Measurements from ENCODE around the gene TNRC6C. TPM values are rescaled to one million over a fixed set of nuclear protein-coding genes. Genes with fewer than 3 reads are reported as not detected.
A peak's percentile ranks its signal among the peaks of the same experiment; 100 is the strongest.
"Not testable (repeated sequence)": the region's sequence is repeated elsewhere in the genome, so short reads cannot be mapped to it uniquely, and the experiment has no call there.

TNRC6C gene
- total RNA-seq, 1 donor from 2014 or later: 16.0 TPM

DNA sequence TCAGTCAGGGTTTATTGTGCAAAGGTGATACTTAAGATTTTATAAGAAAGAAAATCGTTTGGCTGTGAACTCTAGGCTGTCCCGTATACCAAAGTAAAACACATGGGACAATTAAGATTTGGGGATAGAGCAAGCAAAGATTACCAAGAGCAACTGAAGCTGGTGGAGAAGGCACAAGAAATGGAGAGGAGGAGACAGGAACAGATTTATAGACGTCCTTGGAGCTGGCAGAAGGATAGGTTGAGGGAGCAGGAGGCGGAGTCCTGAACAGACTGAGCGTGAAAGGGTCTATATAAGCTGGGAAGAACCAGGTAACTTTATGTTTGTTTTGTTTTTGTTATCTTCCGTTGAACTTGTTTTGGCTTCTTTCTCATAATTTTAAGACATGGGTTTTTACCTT lies 3.8 kb downstream of the TNRC6C start:
- H3K4me3 Mint-ChIP-seq: no peak overlapping the region
- peaks cover 12% of the 10 kb centered on the region for H3K36me3 Mint-ChIP-seq (ENCODE audit: low read depth)
- intact Hi-C loops (cut with micrococcal nuclease): no loop called here
- no peaks in the 10 kb centered on the region for H3K9me3 Mint-ChIP-seq
- peaks cover 38% of the 10 kb centered on the region for H3K4me1 Mint-ChIP-seq
- DNase-seq: no peak
- H3K27ac Mint-ChIP-seq: no peak overlapping the region
- peaks cover 11% of the 10 kb centered on the region for H3K27me3 Mint-ChIP-seq

DNA sequence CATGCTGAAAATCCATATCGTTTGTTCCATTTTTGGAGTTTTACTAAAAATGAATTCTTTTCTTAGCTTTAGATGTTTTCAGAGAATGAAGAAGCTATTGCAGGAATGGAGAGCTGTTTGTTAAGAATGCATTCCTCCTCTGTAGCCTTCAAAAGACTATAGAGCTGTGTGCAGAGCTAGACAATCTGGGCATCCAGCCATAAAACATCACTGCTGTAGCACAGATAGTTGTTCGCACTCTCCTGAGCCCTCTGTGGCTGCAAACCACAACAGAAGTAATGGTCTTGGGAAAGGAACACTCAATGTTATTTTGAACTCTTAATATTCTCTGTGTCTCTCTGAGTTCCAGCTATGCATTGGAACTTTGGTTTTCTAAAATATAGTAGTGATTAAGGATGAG lies 4.9 kb downstream of the TNRC6C start:
- Mint-ChIP-seq H3K9me3 (no peaks in the 10 kb centered on the region), H3K4me3 (no peak overlapping the region)

DNA sequence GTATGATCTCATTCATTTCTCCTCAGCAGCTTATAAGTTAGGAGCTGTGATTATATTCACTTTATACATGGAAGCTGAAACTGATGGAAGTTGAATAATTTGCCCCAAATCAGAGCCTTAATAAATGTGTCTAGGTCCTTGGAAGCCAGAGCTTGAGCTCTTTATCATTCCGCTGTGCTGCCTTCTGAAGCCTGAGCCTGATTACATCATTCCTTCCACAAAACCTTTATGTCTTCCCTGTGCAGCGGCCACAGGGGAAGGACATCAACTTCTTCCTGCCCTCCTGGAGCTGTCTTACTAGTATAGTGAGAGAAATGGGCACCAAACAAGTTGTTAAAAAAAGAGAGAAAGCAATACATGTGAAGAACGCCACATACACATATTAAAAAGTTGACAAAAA lies 6.8 kb downstream of the TNRC6C start:
- H3K9me3 Mint-ChIP-seq: no peaks in the 10 kb centered on the region
- peaks cover 24% of the 10 kb centered on the region for H3K4me1 Mint-ChIP-seq
- no peak overlapping the region for H3K4me3 Mint-ChIP-seq
- H3K27ac Mint-ChIP-seq: no peak overlapping the region
- H3K27me3 Mint-ChIP-seq: peaks cover 4% of the 10 kb centered on the region
- no peak for DNase-seq
- peaks cover 6% of the 10 kb centered on the region for H3K36me3 Mint-ChIP-seq (ENCODE audit: low read depth)
- intact Hi-C loops (cut with micrococcal nuclease): no loop called here

More for the DNA sequence above, 4.9 kb downstream of the TNRC6C start:
- intact Hi-C loops (cut with micrococcal nuclease): no loop called here
- peak; percentile 67 for DNase-seq
- H3K36me3 Mint-ChIP-seq (ENCODE audit: low read depth): peaks cover 12% of the 10 kb centered on the region
- H3K4me1 Mint-ChIP-seq: peaks cover 34% of the 10 kb centered on the region
- peaks cover 8% of the 10 kb centered on the region for H3K27me3 Mint-ChIP-seq
- no peak overlapping the region for H3K27ac Mint-ChIP-seq

DNA sequence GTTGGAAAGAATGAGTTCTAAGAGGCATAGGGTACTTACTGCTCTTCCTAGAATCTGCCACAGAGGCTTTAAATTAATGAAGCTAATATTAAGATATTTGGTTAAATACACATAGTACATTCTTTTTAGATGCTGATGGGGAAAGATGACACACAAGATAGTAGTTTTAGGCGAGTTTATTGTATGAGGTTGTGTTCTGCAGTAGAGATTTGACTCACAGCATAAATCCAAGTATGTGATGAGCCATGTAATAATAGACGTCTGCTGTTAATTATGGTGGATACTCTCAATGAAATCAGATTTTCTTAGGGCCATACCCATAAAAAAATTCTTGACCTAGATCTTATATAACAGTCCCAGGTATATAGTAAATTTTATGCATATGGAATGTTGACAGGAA lies 8.0 kb downstream of the TNRC6C start:
- Mint-ChIP-seq H3K4me1 (peaks cover 21% of the 10 kb centered on the region), H3K27me3 (peaks cover 4% of the 10 kb centered on the region), H3K27ac (no peak overlapping the region), H3K4me3 (no peak overlapping the region), H3K36me3 (ENCODE audit: low read depth) (peaks cover 6% of the 10 kb centered on the region), H3K9me3 (no peaks in the 10 kb centered on the region)
- intact Hi-C loops (cut with micrococcal nuclease): no loop called here
- no peak for DNase-seq

DNA sequence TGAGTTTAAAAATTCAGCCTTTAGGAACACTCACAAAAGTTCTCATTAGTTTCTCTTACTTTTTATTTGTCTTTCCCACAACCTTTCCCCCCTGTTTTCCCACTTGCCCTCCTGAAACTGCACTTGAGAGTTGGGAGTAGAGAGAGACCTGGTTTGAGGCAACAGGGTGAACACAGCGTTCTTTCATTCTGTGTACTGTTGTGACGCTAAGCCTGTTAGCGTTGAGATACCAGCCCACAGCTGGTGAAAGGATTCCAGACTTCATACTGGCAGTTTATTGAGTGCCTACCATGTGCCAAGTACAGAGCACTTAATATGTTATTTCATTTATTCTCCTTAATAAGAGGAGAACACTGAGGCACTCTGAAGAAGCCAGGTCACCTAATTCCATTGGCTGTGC lies 10.3 kb downstream of the TNRC6C start:
- Mint-ChIP-seq H3K27ac (no peak overlapping the region), H3K4me3 (no peak overlapping the region), H3K4me1 (peaks cover 3% of the 10 kb centered on the region), H3K36me3 (ENCODE audit: low read depth) (peaks cover 4% of the 10 kb centered on the region), H3K27me3 (peaks cover 4% of the 10 kb centered on the region), H3K9me3 (no peaks in the 10 kb centered on the region)
- intact Hi-C loops (cut with micrococcal nuclease): no loop called here
- no peak for DNase-seq

DNA sequence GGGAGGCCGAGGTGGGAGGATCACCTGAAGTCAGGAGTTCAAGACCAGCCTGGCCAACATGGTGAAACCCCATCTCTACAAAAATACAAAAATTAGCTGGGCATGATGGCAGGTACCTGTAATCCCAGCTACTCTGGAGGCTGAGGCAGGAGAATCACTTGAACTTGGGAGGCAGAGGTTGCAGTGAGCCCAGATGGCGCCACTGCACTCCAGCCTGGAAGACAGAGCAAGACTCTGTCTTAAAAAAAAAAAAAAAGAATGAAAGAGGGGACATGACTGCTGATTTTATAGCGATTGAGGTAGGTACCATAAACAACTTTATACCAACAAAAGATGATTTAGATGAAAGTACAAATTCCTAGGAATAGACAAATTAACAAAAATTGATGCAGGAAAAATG lies 13.8 kb downstream of the TNRC6C start:
- H3K4me3 Mint-ChIP-seq; H3K4me1 Mint-ChIP-seq; DNase-seq; H3K9me3 Mint-ChIP-seq; H3K27me3 Mint-ChIP-seq; H3K36me3 Mint-ChIP-seq (ENCODE audit: low read depth); intact Hi-C loops (cut with micrococcal nuclease); H3K27ac Mint-ChIP-seq: not testable (repeated sequence)

DNA sequence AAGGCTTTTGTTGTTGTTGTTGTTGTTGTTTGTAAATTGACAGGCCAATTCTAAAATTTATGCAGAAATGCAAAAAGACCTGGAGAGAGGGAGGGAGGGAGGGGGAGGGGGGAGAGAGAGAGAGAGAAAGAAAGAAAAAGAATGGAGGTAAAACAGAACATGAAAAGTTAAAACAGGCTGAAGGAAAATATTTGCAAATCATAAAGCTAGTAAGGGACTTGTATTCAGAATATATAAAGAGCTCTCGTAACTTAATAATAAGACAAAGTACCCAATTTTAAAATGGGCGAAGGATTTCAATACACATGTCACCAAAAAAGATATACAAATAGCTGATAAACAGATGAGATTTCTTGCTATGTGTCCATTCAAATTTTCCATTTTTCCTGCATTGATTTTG lies 15.4 kb downstream of the TNRC6C start:
- H3K27ac Mint-ChIP-seq: no peak overlapping the region
- peaks cover 3% of the 10 kb centered on the region for H3K36me3 Mint-ChIP-seq (ENCODE audit: low read depth)
- DNase-seq: no peak
- H3K9me3 Mint-ChIP-seq: no peaks in the 10 kb centered on the region
- H3K27me3 Mint-ChIP-seq: peaks cover 6% of the 10 kb centered on the region
- intact Hi-C loops (cut with micrococcal nuclease): no loop called here
- H3K4me3 Mint-ChIP-seq: no peak overlapping the region
- H3K4me1 Mint-ChIP-seq: peaks cover 2% of the 10 kb centered on the region

DNA sequence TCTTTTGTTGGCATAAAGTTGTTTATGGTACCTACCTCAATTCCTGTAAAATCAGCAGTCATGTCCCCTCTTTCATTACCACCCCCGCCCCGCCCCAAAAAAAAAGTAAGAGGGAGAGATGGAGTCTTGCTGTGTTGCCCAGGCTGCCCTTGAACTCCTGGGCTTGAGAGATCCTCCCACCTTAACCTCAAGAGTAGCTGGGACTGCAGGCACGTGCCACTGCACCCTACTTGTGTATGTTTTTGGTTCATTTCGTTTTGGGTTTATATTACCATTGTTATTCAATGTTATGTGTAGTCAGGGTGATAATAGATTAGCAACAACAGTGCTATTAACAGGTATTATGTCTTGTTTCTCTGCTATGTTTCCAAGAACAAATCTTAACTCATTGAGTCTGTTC lies 15.9 kb downstream of the TNRC6C start:
- Mint-ChIP-seq H3K36me3 (ENCODE audit: low read depth) (peaks cover 3% of the 10 kb centered on the region), H3K4me3 (no peak overlapping the region), H3K27me3 (peaks cover 6% of the 10 kb centered on the region), H3K4me1 (peaks cover 2% of the 10 kb centered on the region), H3K9me3 (no peaks in the 10 kb centered on the region), H3K27ac (no peak overlapping the region)
- DNase-seq: no peak
- intact Hi-C loops (cut with micrococcal nuclease): no loop called here

DNA sequence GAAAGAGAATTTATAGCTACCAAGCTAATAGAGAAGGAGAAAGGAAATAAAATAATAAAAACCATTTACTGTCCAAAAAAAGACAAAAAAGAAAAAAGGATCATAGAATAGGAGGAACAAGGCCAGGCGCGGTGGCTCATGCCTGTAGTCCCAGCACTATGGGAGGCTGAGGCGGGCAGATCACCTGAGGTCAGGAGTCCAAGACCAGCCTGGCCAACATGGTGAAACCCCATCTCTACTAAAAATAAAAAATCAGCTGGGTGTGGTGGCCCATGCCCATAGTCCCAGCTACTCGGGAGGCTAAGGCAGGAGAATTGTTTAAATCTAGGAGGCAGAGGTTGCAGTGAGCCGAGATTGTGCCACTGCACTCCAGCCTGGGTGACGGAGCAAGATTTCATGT lies 23.9 kb downstream of the TNRC6C start:
- H3K4me1 Mint-ChIP-seq; intact Hi-C loops (cut with micrococcal nuclease); H3K27me3 Mint-ChIP-seq; H3K9me3 Mint-ChIP-seq; H3K27ac Mint-ChIP-seq; H3K36me3 Mint-ChIP-seq (ENCODE audit: low read depth); DNase-seq; H3K4me3 Mint-ChIP-seq: not testable (repeated sequence)

DNA sequence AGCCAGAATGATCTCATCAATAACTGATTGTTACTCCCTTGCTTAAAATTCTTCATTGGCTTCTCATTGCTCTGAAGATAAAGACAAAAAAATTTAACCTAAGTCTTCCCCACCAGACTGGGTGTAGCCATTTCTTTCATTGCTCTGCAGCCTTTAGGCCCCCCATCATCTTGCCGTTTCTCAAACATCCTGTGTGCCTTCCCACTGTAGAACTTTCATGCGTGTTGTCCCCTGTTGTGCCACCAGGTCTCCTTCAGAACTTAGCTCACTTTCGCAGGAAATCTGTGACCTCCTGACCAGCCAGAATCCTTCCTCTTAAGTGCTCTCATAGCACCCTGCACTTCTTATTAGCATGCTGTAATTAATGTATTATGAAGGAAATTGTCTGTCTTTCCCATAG lies 31.8 kb downstream of the TNRC6C start:
- intact Hi-C loops (cut with micrococcal nuclease): no loop called here
- no peak for DNase-seq
- Mint-ChIP-seq H3K27me3 (no peaks in the 10 kb centered on the region), H3K36me3 (ENCODE audit: low read depth) (no peaks in the 10 kb centered on the region), H3K27ac (no peak overlapping the region), H3K4me3 (no peak overlapping the region), H3K9me3 (no peaks in the 10 kb centered on the region), H3K4me1 (peaks cover 10% of the 10 kb centered on the region)

DNA sequence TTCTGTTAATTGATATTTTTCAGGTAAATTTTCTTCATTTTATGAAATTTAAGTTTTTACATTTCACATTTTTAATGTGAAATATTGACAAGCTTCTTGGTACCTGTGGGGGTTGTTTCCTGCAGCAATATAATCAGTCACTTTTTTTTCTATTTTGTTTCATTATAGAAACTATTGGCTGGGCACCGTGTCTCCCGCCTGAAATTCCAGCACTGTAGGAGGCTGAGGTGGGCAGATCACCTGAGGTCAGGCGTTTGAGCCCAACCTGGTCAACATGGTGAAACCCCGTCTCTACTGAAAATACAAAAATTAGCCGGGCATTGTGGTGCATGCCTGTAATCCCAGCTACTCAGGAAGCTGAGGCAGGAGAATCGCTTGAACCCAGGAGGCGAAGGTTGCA lies 35.2 kb downstream of the TNRC6C start:
- H3K27ac Mint-ChIP-seq; intact Hi-C loops (cut with micrococcal nuclease); H3K4me3 Mint-ChIP-seq; H3K36me3 Mint-ChIP-seq (ENCODE audit: low read depth); H3K4me1 Mint-ChIP-seq; H3K9me3 Mint-ChIP-seq; H3K27me3 Mint-ChIP-seq; DNase-seq: not testable (repeated sequence)

DNA sequence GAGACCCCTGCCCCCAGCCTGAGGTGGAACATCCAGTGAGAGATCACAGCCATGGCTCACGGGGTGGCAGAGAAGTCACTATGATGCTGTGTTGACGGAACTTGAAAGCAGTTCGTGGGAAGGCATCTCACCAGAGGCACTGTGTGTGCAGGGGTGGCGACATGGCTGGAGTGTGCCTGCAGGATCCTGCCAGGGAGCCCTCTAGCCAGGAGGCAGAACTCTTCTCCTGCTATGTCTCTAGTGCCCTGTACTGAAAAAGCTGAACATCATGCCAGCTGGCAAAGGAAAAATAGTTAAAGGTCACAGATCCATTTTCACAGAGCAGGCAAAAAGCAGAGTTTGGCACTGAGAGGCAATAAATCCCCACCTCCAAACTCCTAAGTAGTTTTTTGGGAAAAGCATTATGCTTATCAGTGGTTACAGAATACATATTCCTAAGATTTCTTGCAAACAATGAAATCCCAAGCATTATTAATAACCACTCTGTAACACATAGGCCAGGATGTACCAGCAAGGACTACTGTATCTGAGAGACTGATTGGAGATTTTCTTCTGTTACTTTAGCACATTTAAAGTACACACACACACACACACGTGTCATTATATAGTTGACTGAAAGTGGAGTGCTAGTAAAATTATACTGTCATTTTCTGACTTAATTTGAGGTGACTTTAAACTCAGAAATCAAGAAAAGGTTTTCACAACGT lies 36.8 kb downstream of the TNRC6C start:
- H3K9me3 Mint-ChIP-seq: no peaks in the 10 kb centered on the region
- peak; percentile 54 for DNase-seq
- no peaks in the 10 kb centered on the region for H3K27me3 Mint-ChIP-seq
- intact Hi-C loops (cut with micrococcal nuclease): no loop called here
- no peak overlapping the region for H3K4me3 Mint-ChIP-seq
- H3K27ac Mint-ChIP-seq: no peak overlapping the region
- peaks cover 11% of the 10 kb centered on the region for H3K4me1 Mint-ChIP-seq
- H3K36me3 Mint-ChIP-seq (ENCODE audit: low read depth): no peaks in the 10 kb centered on the region

DNA sequence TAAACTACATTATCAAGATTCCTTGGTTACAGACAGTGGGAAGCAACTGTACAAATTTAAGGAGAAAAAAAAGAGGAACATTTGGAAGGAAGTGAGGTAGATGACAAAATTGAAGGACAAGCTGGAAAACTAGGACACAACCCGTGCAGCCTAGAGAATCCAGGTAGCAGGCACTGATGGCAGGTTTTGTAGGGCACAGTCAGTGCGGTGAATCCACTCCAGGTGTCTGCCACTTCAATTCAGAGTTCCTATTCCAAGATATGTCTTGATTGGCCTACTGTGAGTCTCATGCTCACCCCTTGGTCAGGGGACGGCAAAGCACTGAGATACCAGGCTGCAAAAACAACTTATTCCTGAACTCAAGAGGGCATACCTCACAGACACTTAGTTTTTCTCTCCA lies 37.8 kb downstream of the TNRC6C start:
- no peaks in the 10 kb centered on the region for H3K27me3 Mint-ChIP-seq
- intact Hi-C loops (cut with micrococcal nuclease): no loop called here
- no peaks in the 10 kb centered on the region for H3K9me3 Mint-ChIP-seq

DNA sequence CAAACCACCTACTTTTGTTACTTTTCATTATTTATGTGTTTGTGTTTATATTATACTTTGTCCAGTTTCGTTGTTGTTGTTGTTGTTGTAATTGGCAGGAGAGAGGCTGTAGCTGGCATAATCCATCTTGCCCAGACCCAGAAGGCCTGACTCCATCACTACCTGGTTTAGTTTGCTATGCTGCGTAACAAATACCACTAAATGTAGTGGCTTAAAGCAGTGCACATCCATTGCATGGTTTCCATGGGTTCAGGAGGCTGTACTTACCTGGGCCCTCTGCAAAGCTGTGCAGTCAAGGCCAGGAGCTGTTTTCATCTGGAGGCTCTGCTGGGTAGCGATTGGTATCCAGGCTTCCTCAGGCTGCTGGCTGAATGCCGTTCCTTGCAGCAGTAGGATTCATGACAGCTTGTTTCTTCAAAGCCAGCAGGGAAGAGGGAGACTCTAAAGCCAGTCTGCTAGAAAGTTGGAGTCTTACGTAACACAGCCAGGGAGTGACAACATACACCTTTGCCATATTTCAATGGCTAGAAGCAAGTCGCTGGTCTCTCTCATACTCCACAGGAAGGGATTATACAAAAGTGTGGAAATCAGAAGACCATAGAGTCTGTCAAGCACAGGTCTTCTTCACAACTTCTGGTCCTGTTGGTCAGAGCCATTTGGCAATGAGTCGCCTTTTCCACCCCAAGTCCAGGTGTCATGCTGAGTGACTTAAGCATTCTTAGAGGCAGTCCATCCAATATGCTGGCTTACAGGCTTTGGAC lies 41.1 kb downstream of the TNRC6C start:
- Mint-ChIP-seq H3K27me3 (no peaks in the 10 kb centered on the region), H3K9me3 (no peaks in the 10 kb centered on the region), H3K4me1 (peaks cover 13% of the 10 kb centered on the region), H3K4me3 (no peak overlapping the region), H3K36me3 (ENCODE audit: low read depth) (peaks cover 6% of the 10 kb centered on the region), H3K27ac (no peak overlapping the region)
- DNase-seq: no peak
- intact Hi-C loops (cut with micrococcal nuclease): no loop called here

More for the DNA sequence above, 37.8 kb downstream of the TNRC6C start:
- H3K4me3 Mint-ChIP-seq: no peak overlapping the region
- H3K36me3 Mint-ChIP-seq (ENCODE audit: low read depth): no peaks in the 10 kb centered on the region
- H3K27ac Mint-ChIP-seq: no peak overlapping the region
- H3K4me1 Mint-ChIP-seq: peaks cover 12% of the 10 kb centered on the region
- DNase-seq: no peak
